Left renal cortex interstitium (tissue), 4 donors: ENCODE data around the gene SCYL2. TPM values are rescaled to one million over a fixed set of nuclear protein-coding genes. Genes with fewer than 3 reads are reported as not detected.
"Not testable (repeated sequence)": the region's sequence is repeated elsewhere in the genome, so short reads cannot be mapped to it uniquely, and the experiment has no call there.

Experiments used
- DNase-seq, 4 donors: peaks; one replicate each; pipeline ENCODE4 v3.0.0-alpha.2; 2013; ENCODE audit warnings: low read depth in 4 of 4, low spot score in 2 of 4, missing footprints in 1 of 4
- polyA plus RNA-seq, 4 donors: library from polyadenylated mRNA; unstranded; fragments of 120-200 nt; gene quantifications; one replicate each; pipeline ENCODE4 v1.2.1, GENCODE V29; 2013; ENCODE audit not compliant: insufficient read length in 4 of 4

The SCYL2 gene
- polyA plus RNA-seq, 4 donors: 45.3 to 67.3 (median 49.9) TPM

DNA sequence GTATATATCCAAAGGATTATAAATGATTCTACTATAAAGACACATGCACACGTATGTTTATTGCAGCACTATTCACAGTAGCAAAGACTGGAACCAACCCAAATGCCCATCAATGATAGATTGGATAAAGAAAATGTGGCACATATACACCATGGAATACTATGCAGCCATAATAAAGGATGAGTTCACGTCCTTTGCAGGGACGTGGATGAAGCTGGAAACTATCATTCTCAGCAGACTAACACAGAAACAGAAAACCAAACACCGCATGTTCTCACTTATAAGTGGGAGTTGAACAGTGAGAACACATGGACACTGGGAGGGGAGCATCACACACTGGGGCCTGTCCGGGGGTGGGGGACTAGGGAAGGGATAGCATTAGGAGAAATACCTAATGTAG lies 41.2 kb downstream of the SCYL2 start:
- DNase-seq: not testable (repeated sequence)

DNA sequence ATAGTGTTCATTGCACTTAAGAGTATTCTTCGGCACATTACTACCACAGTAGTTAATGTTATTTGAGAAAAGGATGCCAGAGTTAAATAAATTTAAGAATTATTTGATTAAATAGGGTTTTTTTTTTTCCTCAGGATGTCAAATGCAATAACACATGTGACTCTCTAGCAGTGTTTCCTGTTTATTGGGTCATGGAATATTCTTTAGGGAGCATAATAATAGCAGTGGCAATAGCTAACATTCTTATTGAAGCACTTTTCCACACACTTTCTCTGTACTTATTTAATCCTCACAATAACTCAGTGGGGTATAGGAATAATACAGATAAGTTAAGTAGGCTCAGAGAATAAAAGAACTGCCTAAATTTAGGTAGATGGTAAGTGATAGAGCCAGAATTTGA lies 44.3 kb downstream of the SCYL2 start:
- DNase-seq: no peak

DNA sequence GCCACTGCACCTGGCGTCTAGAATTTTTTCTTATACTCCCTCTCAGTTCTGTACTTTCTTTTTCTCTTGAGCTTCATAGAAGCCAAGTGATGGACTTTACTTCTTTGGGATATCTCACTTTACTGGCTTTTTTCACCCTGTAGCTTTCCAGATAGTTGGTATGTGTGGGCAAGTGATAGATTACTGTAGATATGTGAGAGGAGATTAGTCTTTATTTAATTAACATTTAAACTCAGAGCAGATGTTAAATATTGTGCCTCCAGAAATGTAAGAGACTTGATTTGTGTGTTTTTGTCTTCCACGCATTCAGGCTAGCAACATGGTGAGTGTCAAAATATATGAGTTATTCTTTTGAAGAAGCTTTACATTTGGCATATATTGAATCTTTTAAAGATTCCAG lies 50.4 kb downstream of the SCYL2 start:
- no peak for DNase-seq

DNA sequence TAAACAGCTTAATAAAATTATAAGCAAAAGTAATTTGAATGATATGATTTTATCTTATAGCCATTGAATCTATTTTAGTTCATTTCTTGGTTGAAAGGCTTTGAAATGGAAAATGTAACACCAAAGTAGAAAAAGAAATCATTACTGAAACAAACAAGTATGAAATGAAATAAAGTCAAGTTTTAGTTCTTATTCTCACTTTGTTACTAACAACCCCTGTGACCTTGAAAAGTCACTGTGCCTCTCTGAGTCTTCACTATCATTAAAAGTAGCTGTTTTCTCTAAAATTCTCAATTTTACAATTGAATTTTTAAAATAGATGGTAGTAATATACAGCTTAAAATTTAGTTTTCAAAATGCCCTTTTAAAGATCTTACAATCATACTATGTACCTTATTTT lies 57.5 kb downstream of the SCYL2 start:
- no peak for DNase-seq

DNA sequence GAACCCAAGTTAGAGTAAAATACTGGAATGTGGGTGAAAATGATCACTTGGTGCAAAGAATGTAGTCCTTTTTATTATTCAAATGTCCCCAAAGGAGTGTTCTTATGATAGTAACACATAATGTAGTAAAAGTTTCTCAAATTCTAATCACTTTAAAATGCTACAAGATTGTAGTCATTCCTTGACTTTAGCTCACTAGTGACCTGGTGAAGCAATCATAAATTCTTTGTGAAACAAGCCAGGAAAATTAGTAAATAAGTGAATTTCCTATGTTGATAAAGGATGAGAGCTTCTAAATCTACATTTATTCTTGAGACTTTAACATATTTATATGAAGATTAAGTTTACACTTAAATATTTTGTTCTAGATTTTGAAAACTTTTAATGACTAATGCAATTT lies 59.2 kb downstream of the SCYL2 start:
- DNase-seq: no peak

DNA sequence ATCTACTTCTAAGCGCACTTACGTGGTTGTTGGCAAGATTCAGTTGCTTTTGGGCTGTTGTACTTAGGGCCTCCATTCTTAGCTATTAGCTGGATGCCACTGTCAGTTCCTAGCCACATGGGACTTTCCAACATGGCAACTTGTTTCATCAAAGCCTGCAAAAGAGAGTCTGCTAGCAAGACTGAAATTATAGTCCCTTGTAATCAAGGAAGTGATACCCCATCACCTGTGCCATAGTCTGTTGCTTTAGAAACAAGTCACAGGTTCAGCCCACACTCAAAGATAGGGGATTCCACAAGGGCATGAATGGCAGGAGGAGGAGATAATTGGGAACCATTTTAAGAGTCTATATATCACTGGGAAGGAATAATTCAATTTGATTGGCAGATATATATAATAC lies 62.8 kb downstream of the SCYL2 start:
- no peak for DNase-seq

DNA sequence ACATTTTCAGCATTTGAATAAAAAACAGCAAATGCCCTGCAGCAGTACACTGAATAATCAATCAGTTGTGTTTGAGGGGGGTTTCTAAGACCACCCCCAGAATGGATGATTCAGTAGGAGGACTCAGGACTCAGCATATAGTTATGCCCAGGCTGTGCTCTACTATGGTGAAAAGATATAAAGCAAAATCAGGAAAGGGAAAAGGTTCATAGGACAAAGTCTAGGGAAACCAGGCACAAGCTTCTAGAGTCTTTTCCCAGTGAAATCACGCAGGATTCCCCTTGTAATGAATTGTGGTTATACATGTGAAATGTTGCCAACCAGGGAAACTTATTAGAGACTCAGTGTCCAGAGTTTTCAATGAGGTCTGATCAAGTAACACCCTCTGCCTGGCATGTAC lies 64.9 kb downstream of the SCYL2 start:
- DNase-seq: no peak

DNA sequence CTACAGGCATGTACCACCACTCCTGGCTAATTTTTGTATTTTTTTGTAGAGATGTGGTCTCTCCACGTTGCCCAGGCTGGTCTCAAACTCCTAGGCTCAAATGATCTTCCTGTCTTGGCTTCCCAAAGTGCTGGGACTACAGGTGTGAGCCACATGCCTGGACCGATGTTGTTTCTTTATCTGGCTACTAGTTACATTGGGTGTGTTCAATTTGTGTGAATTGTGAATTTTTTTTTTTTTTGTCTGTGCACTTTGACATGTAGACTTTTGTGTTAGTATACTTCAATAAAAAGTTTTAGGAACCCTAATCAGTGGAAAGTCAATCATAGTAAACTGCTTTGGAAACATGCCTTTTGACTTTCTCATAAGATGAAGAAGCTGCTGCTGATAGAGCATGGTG lies 65.9 kb downstream of the SCYL2 start:
- no peak for DNase-seq

- DNase-seq: no peak
Observed at GRCh38 chr12:100337299-100337698, 70.3 kb downstream of the SCYL2 start.

DNA sequence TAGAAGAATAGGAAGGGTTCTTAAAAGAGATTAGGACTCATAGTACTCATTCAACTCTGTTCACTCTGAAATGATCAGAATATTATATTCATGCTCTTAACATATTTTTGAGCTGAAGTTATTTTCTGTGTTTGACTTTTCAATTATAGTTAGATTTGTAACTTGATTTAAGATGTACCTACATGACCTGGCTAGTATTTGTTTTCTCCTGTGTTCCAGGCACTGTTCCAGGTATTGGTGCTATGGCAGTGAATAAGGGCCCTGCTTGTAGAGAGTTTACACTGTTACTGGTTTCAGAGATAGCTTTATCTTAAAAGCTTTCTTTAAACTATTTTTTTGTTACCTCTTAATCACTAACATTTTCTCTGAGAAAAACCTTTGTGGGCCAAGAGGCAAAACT lies 70.8 kb downstream of the SCYL2 start:
- DNase-seq: no peak

- no peak for DNase-seq
Observed at GRCh38 chr12:100339071-100339470, 72.1 kb downstream of the SCYL2 start.

- DNase-seq: not testable (repeated sequence)
Observed at GRCh38 chr12:100342897-100343296, 75.9 kb downstream of the SCYL2 start.

DNA sequence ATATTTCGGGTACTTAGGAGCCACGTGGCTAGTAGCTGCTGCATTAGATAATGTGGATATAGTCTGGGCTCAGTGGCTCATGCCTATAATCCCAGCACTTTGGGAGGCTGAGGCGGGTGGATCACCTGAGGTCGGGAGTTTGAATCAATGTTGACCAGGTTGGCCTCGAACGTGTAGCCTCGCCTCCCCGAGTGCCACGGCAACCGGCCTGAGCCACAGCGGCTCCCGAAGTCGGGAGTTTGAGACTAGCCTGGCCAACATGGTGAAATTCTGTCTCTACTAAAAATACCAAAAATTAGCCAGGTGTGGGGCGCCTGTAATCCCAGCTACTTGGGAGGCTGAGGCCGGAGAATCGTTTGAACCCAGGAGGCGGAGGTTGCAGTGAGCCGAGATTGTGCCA lies 77.4 kb downstream of the SCYL2 start:
- DNase-seq: not testable (repeated sequence)

DNA sequence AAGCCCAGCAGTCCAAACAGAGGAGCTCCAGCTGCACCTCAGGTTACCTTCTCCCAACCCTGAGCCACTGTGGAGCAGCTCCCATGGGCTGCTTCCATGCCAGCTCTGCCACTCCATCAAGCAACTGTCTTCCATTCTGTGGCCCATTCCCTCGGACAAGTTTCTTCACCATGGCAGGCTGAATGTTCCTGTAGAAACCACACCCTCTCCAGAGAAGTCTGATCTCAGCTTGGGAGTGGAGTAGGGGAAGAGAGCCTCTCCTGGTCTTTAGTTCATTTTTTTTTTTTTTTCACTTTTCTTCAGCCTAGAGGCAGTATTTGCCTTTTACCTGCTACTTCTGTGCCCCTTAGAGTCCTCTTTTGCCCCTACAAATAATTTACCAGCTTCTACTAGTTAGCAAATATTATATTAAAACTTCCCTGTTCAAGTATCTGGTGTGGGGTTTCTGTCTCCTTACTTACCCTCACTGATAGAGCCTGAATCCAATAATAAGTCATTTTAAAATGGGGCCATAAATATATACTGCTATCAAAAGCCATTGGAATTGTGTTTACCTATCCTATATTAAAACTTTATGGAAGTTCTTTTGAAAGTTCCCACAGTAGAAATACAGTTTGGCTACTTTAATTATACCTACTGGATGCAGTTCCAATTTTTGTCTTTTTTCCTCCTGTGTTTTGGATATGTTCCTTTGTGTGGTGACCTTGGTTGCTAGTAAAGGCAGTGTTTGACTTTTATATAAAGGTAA lies 78.2 kb downstream of the SCYL2 start:
- no peak for DNase-seq

GRCh38 chr12:100346660-100347059 lies 79.7 kb downstream of the SCYL2 start:
- DNase-seq: no peak

DNA sequence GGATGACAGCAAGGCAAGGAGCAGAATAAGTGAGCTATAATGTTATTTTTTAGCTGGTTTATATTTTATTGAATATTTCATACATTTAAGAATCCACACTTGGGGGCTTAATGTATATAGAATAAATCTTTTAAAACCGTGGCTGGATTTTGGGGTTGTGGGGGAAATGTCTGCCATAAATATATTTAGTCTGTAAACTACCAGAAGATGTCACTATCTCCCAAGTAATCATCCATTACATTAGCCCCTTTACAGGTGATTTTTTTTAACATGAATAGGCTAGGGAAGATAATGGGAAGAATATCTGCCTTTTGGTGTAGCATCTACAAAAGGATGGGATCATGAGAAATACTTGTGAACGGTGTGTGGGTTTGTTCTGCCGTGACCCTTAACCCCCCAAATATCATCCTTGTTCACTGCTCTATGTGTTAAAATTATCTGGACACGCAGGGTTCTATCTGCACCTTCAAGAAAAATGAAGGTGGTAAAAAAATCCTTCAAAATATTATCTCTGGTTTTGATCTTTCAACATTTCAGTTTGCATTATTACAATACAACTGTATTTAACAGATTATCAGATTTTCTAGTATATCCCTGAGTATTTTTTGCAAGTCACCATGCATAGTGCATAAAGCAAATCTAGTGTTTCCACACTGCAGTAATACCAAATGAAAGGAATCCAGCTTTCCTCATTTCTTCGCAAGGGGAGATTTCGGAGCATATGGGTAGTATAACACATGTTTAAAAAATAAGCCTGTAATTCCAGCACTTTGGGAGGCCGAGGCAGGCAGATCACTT lies 81.9 kb downstream of the SCYL2 start:
- DNase-seq: no peak

DNA sequence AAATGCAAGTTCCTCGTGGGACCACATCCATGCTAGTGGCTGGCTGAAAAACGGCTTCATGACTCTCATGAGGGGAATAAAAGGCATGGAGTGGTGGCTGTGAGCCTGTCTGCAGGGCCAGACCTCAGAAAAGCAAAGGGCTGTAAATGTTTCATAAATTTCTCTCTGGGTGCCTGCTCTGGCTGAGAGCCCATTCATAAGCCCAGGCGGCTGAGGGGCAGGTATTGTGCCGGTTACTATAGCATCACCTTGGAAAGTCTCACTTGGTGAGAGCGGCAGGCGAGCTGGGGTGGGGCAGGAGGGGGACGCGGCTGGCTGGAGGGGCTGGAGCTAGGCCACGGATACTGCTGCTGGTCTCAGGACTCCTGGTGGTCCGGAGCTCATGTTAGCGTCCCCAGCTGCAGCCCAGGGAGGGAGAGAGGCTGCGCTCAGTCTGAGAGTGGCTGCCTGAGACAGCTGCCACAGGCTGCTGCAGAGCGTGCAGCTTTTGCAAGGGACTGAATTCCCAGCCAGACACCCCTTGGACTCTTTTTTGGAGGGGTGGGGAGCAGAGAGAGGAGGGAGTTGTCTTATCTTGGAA lies 89.8 kb downstream of the SCYL2 start, which contains the start of gene SLC17A8:
TSS of gene SLC17A8 (plus strand) at position 431 of the 580 bp plus-strand sequence. CDS start 318 bp downstream, outside the sequence.
- DNase-seq: no peak

DNA sequence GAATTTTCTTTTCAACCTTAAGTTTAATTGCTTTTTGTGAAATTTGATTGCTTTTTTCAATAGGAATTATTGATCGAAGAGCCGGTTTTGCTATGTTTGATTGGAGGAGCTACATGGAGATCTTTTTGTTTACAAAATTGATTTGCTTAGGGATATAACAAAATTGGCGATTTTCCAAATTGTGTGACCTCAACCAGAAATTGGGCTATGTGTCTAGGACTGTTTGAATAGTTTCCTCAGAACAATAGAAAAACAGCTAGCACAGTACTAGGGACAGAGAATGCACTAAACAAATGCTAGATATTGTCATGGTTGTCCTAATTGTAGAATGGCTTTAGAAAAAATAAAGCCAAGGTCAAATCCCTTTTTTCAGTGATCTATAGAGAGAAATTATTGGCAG lies 92.3 kb downstream of the SCYL2 start:
- no peak for DNase-seq

GRCh38 chr12:100359822-100360221 lies 92.8 kb downstream of the SCYL2 start:
- no peak for DNase-seq

DNA sequence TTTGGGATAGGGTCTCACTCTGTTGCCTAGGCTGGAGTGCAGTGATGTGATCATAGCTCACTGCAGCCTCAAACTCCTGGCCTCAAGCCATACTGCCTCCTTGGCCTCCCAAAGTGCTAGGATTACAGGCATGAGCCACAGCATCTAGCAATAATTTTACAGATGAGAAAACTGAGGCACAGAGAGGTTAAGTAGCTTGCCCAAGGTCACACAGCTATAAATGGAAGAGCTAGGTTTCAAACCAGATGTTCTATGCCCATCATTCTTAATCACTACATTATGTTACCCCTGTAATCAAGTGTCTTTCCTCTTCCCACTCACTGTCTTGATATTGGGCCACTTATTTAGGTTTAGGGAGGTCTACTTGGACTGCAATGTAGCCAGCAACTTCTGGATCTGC lies 93.5 kb downstream of the SCYL2 start:
- DNase-seq: no peak

- no peak for DNase-seq
Observed at GRCh38 chr12:100364324-100364723, 97.3 kb downstream of the SCYL2 start.

- no peak for DNase-seq
Observed at GRCh38 chr12:100365411-100365810, 98.4 kb downstream of the SCYL2 start.
